ENCODE measurements around the gene TGFB1.
"Not testable (repeated sequence)": the region's sequence is repeated elsewhere in the genome, so short reads cannot be mapped to it uniquely, and the experiment has no call there.

Gene TGFB1

DNA sequence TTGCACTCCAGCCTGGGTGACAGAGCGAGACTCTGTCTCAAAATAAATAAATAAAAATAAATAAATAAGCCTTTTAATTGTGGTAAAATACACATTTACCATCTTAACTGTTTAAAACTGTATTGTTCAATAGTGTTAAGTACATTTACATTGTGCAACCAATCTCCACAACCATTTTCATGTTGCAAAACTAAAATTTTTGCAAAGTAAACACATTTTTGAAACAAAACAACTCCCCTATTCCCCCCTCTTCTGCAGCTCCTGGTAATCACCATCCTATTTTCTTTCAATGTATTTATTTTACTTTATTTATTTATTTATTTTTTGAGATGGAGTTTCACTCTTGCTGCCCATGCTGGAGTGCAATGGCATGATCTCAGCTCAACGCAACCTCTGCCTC is 16.0 kb upstream of the TGFB1 start:
- DNase-seq (ENCODE audit: low read depth, low spot score), result no peak

DNA sequence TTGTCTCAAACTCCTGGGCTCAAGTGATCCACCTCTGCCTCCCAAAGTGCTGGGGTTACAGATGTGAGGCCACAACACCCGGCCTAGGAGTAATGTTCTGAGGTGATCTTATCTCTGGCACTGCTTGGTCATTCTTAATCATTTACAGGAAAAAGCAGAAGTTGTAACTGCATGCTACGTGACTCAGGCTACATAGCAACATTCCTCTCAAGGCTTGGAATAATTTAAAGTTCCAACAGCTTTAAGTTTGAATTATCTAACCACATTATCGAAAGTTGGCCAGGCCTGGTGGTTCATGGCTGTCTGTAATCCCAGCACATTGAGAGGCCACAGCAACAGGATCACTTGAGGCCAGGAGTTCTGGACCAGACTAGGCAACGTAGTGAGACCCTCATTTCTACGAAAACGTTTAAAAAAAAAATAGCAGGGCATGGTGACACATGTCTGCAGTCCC is 14.2 kb upstream of the TGFB1 start:
- DNase-seq (ENCODE audit: low read depth, low spot score), result no peak

DNA sequence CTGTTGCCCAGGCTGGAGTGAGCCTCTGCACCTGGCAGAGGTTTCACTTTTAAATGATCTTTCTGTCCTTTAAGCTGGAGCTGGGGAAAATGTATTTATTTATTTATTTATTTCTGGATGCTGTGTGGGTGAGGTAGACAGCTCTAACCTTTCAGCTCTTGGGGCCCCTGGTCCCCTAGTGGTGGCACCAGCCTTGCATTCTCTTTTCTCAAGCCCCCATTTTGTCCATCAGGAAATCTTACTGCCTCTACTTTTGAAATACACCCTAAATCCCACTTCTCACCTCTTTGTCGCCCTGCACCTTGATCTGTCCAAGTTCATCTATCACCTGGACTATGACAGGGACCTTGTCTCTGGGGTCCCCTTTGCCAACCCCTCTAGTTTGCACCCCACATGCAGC is 12.4 kb upstream of the TGFB1 start:
- no peak for DNase-seq (ENCODE audit: low read depth, low spot score)

DNA sequence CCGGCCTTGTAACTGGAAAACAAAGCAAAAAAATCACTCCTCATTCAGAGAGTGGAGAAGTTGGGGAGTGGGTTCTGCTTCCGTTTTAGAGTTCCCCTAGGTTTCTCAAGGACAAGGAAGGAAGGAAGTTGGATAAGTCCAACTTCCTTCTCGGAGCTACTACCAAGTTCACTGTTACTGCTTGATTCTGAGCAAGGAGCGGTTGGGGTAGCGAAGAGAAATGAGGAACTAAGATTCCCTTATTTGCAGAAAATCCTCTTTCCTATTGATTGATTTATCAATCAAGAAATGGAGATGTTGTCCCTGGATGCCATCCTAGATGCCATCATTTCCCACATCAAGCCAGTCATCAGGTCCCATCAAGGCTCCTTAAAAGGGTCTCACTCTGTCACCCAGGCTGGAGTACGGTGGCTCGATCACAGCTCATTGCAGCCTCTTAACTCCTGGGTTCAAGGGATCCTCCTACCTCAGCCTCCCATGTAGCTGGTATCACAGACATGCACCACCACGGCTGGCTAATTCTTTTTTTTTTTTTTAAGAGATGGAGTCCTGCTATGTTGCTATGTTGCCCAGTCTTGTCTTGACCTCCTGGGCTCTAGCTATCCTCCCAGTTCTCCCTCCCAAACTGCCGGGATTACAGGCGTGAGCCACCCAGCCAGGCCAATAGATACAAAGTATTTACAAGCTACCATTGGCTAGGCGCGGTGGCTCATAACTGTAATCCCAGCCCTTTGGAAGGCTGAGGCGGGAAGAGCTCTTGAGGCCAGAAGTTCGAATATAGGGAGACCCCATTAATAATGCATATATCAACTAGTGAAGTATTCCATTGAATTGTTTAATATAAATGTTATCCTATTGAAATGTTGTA is 11.0 kb upstream of the TGFB1 start:
- DNase-seq (ENCODE audit: low read depth, low spot score), result no peak

DNA sequence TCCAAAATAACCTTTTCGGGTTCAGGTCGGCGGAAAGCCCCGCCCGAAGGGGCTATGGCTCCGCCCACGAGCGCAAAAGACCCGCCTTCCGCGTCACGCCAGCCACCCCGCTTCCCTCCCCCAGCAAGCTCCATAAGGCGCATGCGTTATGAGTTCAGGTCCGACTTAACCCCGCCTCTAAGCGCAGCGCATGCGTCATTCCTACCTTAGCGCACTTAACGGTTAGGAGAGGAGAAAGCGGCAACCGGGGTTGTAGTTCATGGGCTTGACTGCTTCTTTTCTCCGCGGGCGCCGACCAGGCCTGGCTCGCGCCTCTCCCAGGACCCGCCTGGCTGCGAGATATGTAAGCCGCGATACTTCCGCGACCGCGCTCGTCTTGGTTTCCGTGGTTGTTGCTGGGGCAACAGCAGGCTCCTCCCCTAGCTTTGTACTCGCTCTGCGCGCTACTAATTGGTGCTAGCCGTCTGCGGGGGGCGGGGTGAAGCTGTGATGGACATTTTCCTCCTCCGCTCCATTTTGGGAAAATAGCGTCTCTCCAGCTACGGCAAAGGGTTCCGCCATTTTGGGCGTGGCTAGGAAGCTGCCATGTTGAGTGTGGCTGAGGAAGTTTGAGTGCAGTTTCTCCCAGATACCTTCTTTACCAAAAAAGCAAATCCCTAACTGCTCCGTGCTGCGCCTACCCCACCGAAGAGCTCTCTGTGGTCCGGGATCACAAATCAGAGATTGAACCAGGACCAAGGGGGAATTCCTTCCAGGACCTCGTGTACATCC is 10.2 kb upstream of the TGFB1 start, which contains the start of gene B9D2:
Gene B9D2 (minus strand): TSS at position 397 of the 771 bp plus-strand sequence. CDS start 630 bp downstream, outside the sequence.
- peak; percentile 97 for DNase-seq (ENCODE audit: low read depth, low spot score)

DNA sequence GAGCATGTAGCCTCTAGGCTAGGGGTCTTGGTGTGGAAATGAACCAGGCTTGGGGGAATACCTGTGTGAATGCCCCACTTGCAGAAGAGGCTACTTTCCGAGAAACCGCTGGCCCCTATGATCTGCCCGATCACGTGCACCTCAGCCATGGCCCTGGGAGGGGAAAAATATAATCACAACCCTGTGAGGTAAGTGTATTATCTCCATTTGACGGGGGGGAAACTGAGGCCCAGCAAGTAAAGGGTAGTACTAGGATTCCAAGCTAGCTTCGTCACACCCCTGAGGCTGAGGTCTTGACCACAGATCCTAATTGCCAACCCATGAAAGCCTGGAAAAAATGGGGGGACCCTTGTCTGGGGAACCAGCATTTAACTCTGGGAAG is 9.6 kb upstream of the TGFB1 start:
- no peak for DNase-seq (ENCODE audit: low read depth, low spot score)

DNA sequence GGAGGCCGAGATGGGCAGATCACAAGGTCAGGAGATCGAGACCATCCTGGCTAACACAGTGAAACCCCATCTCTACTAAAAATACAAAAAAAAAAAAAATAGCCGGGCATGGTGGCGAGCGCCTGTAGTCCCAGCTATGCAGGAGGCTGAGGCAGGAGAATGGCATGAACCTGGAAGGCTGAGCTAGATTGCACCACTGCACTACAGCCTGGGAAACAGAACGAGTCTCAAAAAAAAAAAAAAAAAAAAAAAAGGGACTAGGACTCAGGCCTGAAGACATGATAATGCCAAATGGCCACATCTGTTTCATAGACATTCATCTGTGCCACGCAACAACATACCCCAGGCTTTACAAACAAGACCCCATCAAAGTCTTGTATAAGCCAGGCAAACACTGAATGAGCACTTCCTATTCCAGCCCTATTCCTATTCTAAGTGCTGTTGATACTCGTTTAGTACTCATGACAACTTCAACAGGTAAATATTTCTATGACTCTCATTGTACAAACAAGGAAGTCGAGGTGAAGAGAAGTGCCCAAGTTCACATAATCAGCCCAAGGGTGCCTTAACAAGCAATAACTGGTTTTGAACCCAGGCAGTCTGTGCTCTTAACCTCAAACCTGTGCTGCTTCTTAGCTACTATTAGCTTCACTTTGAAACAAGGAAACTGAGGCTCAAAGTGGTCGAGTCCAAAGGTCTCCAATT is 8.6 kb upstream of the TGFB1 start:
- DNase-seq (ENCODE audit: low read depth, low spot score), result no peak

DNA sequence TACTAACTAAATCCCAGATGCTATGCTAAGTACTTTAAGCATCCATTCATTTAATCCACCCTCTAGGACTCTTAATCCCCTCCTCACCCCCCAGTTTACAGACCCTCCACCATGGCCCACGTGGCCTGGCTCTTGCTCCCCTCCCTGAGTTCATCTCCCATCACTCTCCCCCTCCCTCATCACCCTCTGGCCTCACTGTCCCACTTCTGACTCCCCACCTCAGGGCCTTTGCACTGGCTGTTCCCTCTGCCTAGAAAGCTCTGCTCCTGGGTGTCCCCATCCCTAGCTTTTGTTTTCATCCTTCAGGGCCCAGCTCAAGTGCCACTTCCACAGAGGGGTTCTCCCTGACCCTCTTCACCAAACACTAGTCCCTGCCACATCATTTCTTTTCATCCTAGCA is 6.0 kb upstream of the TGFB1 start:
- DNase-seq (ENCODE audit: low read depth, low spot score), result no peak

DNA sequence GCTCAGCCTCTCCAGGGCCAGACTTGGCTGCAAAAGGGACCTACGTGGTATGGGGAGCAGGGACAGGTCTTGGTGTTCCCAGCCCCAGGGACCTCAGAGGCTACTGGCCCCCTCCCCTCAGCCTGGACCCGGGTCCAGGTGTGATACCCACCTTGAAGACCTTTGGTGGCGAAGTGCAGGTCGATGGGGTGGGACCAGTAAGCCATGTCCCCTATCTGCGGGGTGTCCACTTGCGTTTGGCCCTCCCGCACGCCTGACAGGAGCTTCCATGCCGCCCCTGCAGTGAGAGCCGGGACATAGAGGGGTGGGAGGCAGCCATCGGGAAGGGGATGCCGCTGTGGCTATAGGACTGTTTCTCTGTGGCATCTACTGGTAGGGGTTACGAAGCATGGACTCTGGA is 4.0 kb upstream of the TGFB1 start:
- DNase-seq (ENCODE audit: low read depth, low spot score), result no peak

DNA sequence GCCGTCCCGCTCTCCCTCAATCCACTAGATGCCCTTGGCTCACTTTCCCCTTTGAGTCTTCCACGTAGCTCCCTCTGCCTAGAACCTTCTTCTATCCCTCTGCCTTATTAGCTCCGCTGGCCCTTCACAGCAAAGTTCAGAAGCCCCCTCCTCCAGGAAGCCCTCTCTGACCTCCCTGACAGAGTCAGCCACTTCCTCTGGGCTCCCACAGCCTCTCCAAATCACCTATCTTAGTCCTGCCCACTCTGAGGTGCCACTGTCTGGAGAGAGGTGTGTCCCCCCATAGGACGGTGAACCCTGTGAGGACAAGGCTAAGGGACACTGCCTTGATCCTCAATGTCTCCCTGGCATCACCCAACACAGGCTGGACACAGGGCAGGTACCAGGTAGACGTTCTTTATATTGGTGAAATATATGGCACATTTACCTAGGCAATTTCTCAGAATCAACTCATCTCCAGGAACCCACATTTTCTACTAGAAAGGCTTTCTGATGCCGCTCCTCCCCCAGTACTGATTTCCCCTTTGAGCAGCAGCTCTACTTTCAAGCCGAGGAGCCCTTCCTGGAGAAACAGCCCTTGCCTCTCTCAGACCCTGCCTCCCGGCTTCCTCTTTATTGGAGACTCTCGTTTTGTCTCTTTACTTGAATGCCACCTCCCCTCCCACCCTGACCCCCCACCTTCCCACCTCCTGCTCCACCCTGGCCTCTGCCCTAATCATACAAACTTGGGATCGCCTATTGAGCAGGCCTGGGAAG is 3.4 kb upstream of the TGFB1 start:
- DNase-seq (ENCODE audit: low read depth, low spot score), result no peak

DNA sequence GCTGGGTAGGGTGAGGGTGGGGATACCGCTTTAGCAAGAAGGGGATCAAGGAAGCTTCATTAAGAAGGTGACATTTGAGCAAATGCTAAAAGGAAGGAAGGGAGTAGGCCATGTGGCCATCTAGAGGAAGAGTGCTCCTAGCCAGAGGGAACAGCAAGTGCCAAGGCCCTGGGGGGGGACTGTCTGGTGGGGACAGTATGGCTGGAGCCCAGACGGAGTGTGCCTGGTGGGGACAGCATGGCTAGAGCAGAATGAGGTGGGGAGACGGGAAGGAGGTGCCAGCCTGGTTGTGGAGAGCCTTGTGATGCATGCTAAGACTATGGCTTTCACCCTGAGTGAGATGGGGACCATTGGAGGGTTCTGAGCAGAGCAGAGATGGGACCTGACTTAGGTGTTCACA is 2.1 kb upstream of the TGFB1 start:
- DNase-seq (ENCODE audit: low read depth, low spot score), result no peak

DNA sequence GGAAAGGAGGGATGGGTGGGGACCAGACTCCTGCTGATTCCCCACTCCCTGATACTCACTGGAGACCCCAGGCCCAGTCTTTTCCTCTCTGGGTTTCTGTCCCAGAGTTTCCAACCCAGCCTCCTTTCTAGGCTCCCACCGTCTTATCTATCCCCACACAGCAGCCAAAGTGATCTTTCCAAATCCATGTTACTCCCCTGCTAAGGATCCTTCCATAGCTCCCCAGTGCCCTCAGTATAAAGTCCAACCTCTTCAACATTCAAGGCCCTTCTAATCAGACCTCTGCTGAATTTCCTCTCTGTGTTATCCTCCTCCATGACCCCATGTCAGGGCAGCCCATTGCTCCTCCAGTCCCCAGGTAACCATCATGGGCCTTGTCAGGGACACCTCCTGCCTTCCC is 1.3 kb upstream of the TGFB1 start:
- DNase-seq (ENCODE audit: low read depth, low spot score), result no peak

DNA sequence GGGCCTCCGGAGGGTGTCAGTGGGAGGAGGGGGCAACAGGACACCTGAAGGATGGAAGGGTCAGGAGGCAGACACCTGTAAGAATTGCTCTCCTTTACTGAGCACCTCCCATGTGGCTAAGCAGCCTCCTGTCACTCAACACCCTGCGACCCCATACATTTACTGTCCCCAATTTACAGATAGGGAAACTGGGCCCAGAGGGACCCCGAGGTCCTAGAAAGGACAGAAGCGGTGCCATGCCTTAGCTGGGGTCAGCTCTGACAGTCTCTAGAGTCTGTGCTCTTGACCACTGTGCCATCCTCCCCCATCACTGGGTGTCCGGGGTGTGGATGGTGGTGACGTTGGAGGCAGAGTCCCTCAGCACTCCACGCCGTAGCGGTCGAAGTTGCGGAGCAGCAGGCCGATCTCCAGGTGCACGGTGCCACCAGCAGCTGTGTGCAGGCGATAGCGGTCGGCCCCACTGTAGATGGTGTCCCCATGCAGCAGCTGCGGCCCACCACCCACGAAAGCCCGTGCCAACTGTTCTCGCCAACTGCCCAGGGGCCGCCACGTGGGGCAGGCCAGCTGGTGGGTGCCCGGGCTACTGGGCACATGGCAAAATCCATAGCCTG is 726 bp upstream of the TGFB1 start:
- DNase-seq (ENCODE audit: low read depth, low spot score), result no peak

DNA sequence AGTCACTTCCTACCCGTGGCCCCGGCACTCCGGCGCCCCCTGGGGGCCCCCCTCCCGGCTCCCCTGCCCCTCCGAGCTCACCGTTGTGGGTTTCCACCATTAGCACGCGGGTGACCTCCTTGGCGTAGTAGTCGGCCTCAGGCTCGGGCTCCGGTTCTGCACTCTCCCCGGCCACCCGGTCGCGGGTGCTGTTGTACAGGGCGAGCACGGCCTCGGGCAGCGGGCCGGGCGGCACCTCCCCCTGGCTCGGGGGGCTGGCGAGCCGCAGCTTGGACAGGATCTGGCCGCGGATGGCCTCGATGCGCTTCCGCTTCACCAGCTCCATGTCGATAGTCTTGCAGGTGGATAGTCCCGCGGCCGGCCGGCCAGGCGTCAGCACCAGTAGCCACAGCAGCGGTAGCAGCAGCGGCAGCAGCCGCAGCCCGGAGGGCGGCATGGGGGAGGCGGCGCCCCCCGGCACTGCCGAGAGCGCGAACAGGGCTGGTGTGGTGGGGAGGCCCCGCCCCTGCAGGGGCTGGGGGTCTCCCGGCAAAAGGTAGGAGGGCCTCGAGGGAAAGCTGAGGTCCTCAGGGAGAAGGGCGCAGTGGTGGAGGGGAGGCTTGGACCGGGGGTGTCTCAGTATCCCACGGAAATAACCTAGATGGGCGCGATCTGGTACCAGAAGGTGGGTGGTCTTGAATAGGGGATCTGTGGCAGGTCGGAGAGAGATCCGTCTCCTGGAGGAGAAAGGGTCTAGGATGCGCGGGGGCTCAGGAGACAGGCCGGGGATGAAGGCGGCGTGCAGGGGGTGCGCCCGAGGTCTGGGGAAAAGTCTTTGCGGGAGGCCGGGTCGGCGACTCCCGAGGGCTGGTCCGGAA is 885 bp downstream of the TGFB1 start:
- DNase-seq (ENCODE audit: low read depth, low spot score), result peak; percentile 57

DNA sequence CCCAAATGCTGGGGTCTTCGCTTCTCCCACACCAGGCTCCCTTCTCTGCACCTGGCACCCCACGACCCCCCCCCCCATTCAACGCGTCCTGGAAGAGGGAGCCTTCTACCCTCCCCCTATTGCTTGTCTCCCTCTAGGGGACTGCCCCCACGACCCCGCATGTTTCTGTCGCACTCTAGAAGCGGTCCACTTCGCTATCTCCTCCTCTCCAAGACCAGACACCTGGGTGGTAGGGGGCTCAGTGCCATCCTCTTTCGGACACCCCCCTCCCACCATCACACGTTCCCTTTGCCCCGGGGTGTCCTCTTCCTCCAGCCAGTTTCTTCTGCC is 1.5 kb downstream of the TGFB1 start:
- DNase-seq (ENCODE audit: low read depth, low spot score), result no peak

DNA sequence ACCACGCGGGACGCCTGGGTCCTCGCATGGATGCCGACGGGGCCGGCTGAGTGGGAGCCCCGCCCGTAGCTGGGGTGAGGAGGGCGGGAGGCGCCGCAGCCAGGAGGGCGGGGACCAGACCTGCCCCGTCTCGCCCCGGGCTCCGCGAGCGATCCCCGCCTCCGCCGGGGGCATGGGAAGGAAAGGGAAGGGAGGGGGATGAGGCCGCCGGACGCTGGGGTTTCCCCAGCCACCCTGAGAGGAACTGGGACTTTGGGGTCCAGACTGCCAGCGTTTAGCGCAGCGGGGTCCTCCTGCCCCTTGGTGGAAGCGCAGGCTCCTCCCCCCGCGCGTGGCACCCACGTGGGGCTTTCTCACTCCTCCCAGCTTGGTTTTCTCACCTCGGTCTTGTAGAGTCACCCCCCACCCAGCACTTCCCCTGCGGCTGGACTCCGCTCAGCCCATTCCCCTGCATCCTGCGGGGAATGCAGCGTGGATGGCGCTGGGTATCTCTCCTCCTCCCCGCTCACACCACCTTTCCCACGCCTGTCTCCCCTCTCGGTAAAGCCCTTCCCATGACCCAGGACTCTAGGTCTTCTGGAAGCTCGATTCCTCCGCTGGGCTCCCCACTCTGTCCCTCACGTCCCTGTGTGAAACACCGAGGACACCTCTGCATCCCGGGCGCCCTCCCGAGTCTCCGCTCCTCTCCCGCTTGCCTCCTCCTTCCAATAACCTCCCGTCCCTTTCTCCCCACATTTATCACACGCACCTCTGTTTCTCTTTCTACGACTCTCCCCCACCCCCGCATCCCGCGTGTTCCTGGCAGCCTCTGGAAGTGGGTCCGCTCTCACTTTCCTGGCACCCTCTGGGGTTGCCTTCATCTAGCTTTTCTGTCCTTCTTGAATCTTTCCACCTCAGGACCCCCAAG is 2.1 kb downstream of the TGFB1 start:
- peak; percentile 70 for DNase-seq (ENCODE audit: low read depth, low spot score)

DNA sequence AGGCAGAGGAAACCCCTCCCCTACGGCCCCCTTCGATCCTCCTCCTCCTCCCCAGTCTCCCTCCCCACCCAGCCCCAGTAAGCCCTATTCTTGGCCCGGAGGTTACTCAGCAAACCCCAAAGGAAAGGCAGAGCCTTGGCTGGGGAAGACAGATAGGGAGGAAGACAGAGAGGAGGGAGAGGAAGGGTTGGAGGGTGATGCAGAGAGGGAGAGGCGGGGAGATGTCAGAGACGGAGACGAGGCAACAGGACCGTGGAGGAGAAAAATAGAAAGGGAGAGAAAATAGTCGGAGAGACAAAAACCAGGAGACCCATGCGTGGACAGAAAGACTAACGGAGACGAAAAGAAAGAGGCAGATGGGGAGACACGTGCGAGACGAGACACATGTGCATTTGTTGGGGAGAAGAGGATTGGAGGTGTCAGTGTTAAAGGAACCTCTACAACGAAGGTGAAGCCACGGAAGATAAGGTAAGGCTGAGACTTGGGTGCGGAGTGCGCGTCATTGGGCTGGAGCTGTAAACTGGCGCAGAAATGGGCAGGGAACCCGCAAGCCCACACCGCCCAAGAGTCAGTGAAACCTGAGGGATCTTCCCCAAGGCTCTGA is 2.9 kb downstream of the TGFB1 start:
- no peak for DNase-seq (ENCODE audit: low read depth, low spot score)

DNA sequence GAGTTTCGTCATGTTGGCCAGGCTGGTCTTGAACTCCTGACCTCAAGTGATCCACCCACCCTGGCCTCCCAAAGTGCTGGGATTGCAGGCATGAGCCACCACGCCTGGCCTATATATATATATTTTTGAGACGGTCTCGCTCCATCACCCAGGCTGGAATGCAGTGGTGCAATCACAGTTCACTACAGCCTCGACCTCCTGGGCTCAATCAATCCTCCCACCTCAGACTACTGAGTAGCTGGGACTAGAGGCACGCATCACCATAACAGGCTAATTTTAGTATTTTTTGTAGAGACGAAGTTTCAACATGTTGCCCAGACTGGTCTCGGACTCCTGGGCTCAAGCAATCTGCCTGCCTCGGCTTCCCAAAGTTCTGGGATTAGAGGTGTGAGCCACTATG is 6.8 kb downstream of the TGFB1 start:
- not testable (repeated sequence) for DNase-seq (ENCODE audit: low read depth, low spot score)

DNA sequence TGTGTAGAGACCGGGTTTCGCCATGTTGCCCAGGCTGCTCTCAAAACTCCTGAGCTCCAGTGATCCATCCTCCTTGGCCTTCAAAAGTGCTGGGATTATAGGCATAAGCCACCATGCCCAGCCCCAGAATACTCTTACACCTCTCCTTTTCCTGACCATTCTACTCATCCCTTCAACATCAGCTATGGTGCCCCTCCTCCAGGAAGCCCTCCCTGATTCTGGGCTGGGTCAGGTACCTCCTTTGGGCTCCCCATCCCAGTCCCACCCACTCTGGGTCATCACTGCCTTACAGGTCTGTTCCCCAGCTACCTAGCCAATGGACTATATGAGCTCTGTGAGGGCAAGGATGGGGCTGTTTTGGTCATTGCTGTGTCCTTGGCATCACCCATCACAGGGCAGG is 9.6 kb downstream of the TGFB1 start:
- DNase-seq (ENCODE audit: low read depth, low spot score), result no peak

Measured in activated naive CD8-positive, alpha-beta T cell treated with anti-CD3 and anti-CD28 coated beads, Interleukin-2, amount 50 U/mL, for 16 hours (primary cell).